HepG2 (cell line): ENCODE measurements around the gene ACSM2B. TPM values are rescaled to one million over a fixed set of nuclear protein-coding genes. Genes with fewer than 3 reads are reported as not detected.

Experiments used
- ELF3 ChIP-seq: IDR thresholded peaks from 2 replicates; pipeline ENCODE4 v1.6.1; 2016; ENCODE audit warnings: missing genetic modification reagents, missing compliant biosample characterization
- GATAD1 ChIP-seq: IDR thresholded peaks from 2 replicates; pipeline ENCODE4 v1.6.1; 2016; ENCODE audit warnings: missing genetic modification reagents, missing compliant biosample characterization
- GATAD2A ChIP-seq: IDR thresholded peaks from 2 replicates; pipeline ENCODE4 v1.6.1; 2016
- GRHL1 ChIP-seq: sonication (generic); formaldehyde crosslinking; conservative IDR thresholded peaks from 2 replicates; pipeline ENCODE4 v1.8.0; 2022; ENCODE audit warnings: missing genetic modification reagents
- HIVEP1 ChIP-seq: sonication (generic); formaldehyde crosslinking; IDR thresholded peaks from 2 replicates; pipeline ENCODE4 v1.4.0; 2020; ENCODE audit warnings: mild to moderate bottlenecking, missing genetic modification reagents
- HNRNPK ChIP-seq: fragments of 200-400 bp; formaldehyde crosslinking; IDR thresholded peaks from 2 replicates; pipeline ENCODE4 v1.6.1; 2018; ENCODE audit warnings: low read length, low read depth, moderate library complexity, mild to moderate bottlenecking; ENCODE audit not compliant: poor library complexity, severe bottlenecking
- MAFF ChIP-seq: IDR thresholded peaks from 2 replicates; pipeline ENCODE4 v1.6.1; 2011; ENCODE audit warnings: low read depth, low read length, improper control_type of control experiment
- MLLT10 ChIP-seq: sonication (generic); formaldehyde crosslinking; IDR thresholded peaks from 2 replicates; pipeline ENCODE4 v1.4.0; 2020; ENCODE audit warnings: missing genetic modification reagents
- MYPOP ChIP-seq: sonication (generic); formaldehyde crosslinking; IDR thresholded peaks from 2 replicates; pipeline ENCODE4 v1.8.1; 2023; ENCODE audit warnings: mild to moderate bottlenecking, moderate library complexity, missing genetic modification reagents
- NR2F6 ChIP-seq, 2 experiments: IDR thresholded peaks; 2 replicates each; pipeline ENCODE4 v1.6.1; 2016; ENCODE audit warnings: antibody characterized with exemption in 1 of 2, mild to moderate bottlenecking in 1 of 2
- POLR2AphosphoS2 ChIP-seq: IDR thresholded peaks from 2 replicates; pipeline ENCODE4 v1.6.1; 2011; ENCODE audit warnings: low read depth, low read length, improper control_type of control experiment
- SIX1 ChIP-seq: sonication (generic); formaldehyde crosslinking; IDR thresholded peaks from 2 replicates; pipeline ENCODE4 v1.4.0; 2020; ENCODE audit warnings: missing genetic modification reagents, borderline replicate concordance
- SNAPC5 ChIP-seq: sonication (generic); formaldehyde crosslinking; IDR thresholded peaks from 2 replicates; pipeline ENCODE4 v1.8.1; 2023; ENCODE audit warnings: mild to moderate bottlenecking, missing genetic modification reagents, borderline replicate concordance
- SOX13 ChIP-seq, 3 experiments: fragments of 450-650 bp in 1 of 3; sonication (generic) in 1 of 3; formaldehyde crosslinking in 1 of 3; IDR thresholded peaks in 2 of 3; conservative IDR thresholded peaks in 1 of 3; 2 replicates each; pipeline versions ENCODE4 v1.5.0 to v1.6.1; 2016 to 2020; ENCODE audit warnings: antibody characterized with exemption in 1 of 3, mild to moderate bottlenecking in 1 of 3, missing compliant biosample characterization in 1 of 3, missing genetic modification reagents in 1 of 3, moderate library complexity in 1 of 3
- THAP11 ChIP-seq: IDR thresholded peaks from 2 replicates; pipeline ENCODE4 v1.6.1; 2016; ENCODE audit warnings: missing biosample characterization, missing genetic modification reagents
- WIZ ChIP-seq: sonication (generic); formaldehyde crosslinking; IDR thresholded peaks from 2 replicates; pipeline ENCODE4 v1.5.1; 2020; ENCODE audit warnings: mild to moderate bottlenecking, missing genetic modification reagents
- ZBTB44 ChIP-seq: sonication (generic); formaldehyde crosslinking; IDR thresholded peaks from 2 replicates; pipeline ENCODE4 v1.4.0; 2020; ENCODE audit warnings: missing genetic modification reagents
- ZFX ChIP-seq: sonication (generic); formaldehyde crosslinking; IDR thresholded peaks from 2 replicates; pipeline ENCODE4 v1.4.0; 2020; ENCODE audit warnings: mild to moderate bottlenecking, low read depth, missing genetic modification reagents, moderate library complexity
- ZGPAT ChIP-seq: IDR thresholded peaks from 2 replicates; pipeline ENCODE4 v1.6.1; 2016; ENCODE audit warnings: mild to moderate bottlenecking
- ZNF24 ChIP-seq: fragments of 450-650 bp; IDR thresholded peaks from 2 replicates; pipeline ENCODE4 v1.6.1; 2017; ENCODE audit warnings: antibody characterized with exemption, mild to moderate bottlenecking
- ZNF264 ChIP-seq: sonication (generic); formaldehyde crosslinking; IDR thresholded peaks from 2 replicates; pipeline ENCODE4 v1.4.0; 2020; ENCODE audit warnings: missing genetic modification reagents
- ZNF746 ChIP-seq: sonication (generic); formaldehyde crosslinking; IDR thresholded peaks from 2 replicates; pipeline ENCODE4 v1.8.0; 2022; ENCODE audit warnings: mild to moderate bottlenecking, missing genetic modification reagents
- ZNF747 ChIP-seq: sonication (generic); formaldehyde crosslinking; IDR thresholded peaks from 2 replicates; pipeline ENCODE4 v1.8.1; 2023; ENCODE audit warnings: missing genetic modification reagents, mild to moderate bottlenecking, borderline replicate concordance
- polyA plus RNA-seq, 8 experiments: library from polyadenylated mRNA; depleted of rRNA in 3 of 8; stranded (reverse) in 7 of 8; unstranded in 1 of 8; fragments of >200 nt; fragmentation: Illumina TruSeq in 4 of 8; extraction: Trizol in 4 of 8; gene quantifications; 2 replicates each; pipeline versions ENCODE4 v1.2.1 to v1.2.3, GENCODE V29; 2011 to 2016; ENCODE audit warnings: low read depth in 4 of 8, missing spikeins in 1 of 8, mixed read lengths in 1 of 8; ENCODE audit not compliant: insufficient read depth in 1 of 8
- total RNA-seq, 5 experiments: library from RNA; depleted of rRNA; stranded (reverse); fragments of >200 nt; fragmentation: Illumina TruSeq; extraction: Trizol; gene quantifications; 2 replicates each; pipeline ENCODE4 v1.2.3, GENCODE V29; 2016; ENCODE audit warnings: low read depth in 1 of 5

Gene ACSM2B
- total and polyA plus RNA-seq, 2 of the 13 experiments (the other 11 are each of a cell fraction or from before 2014, with no cell fraction given), result 22.9 to 34.0 TPM

GRCh38 chr16:20515688-20516090, 60.5 kb downstream of the ACSM2B start (continued):
- TF ChIP-seq ZGPAT (CRISPR knock-in tag), result 0 out of 2 replicates have a peak, but pooled peaks have one; percentile 45
- no peak for TF ChIP-seq ZNF746 (CRISPR knock-in tag)
- no peak for TF ChIP-seq ZNF24
- TF ChIP-seq ZNF264 (CRISPR knock-in tag), result peak; percentile 39; the same call in 1 of the 2 replicates
- peak; percentile 94 for TF ChIP-seq MAFF
- no peak for TF ChIP-seq MYPOP (CRISPR knock-in tag)
- peak; percentile 65 for TF ChIP-seq GATAD2A (CRISPR knock-in tag)
- TF ChIP-seq GRHL1 (CRISPR knock-in tag), result no peak
- TF ChIP-seq GATAD1 (CRISPR knock-in tag), result 0 out of 2 replicates have a peak, but pooled peaks have one; percentile 23
- no peak for TF ChIP-seq SOX13 (IDR thresholded peaks at IDR 0.05)
- TF ChIP-seq SOX13 (CRISPR knock-in tag; conservative IDR thresholded peaks at IDR 0.05 in 1 of 2, IDR thresholded peaks at IDR 0.05 in 1 of 2), result 0 out of 4 replicates have a peak, but pooled peaks of 1 of the 2 experiments have one; percentile 44
- no peak for TF ChIP-seq ZFX (CRISPR knock-in tag)
- no peak for TF ChIP-seq THAP11 (CRISPR knock-in tag)
- TF ChIP-seq SIX1 (CRISPR knock-in tag), result no peak
- TF ChIP-seq NR2F6 (IDR thresholded peaks at IDR 0.05), result no peak
- 0 out of 2 replicates have a peak, but pooled peaks have one; percentile 16 for TF ChIP-seq NR2F6 (CRISPR knock-in tag; IDR thresholded peaks at IDR 0.05)
- TF ChIP-seq POLR2AphosphoS2, result no peak
- TF ChIP-seq WIZ (CRISPR knock-in tag), result 0 out of 2 replicates have a peak, but pooled peaks have one; percentile 27
- TF ChIP-seq MLLT10, result no peak
- no peak for TF ChIP-seq SNAPC5
- TF ChIP-seq ELF3, result peak; percentile 44
- no peak for TF ChIP-seq HNRNPK
- TF ChIP-seq ZNF747 (CRISPR knock-in tag), result no peak
- no peak for TF ChIP-seq HIVEP1
- TF ChIP-seq ZBTB44 (CRISPR knock-in tag), result no peak
